Measurements from ENCODE around the gene HCRT.
A peak's percentile ranks its signal among the peaks of the same experiment; 100 is the strongest.

Gene HCRT

GRCh38 chr17:42185621-42185930 is 324 bp upstream of the HCRT start:
- peaks cover 6% of the 10 kb centered on the region for H3K27me3 ChIP-seq (ENCODE audit: control insufficient read depth, low read length)
- no peak overlapping the region for H3K27ac ChIP-seq (ENCODE audit: low read depth, low read length)
- no peaks in the 10 kb centered on the region for H3F3A ChIP-seq (ENCODE audit: control insufficient read depth, insufficient read depth)
- H3K36me3 ChIP-seq (ENCODE audit: control insufficient read depth, low read length): no peaks in the 10 kb centered on the region
- no peak overlapping the region for H3K4me2 ChIP-seq (ENCODE audit: low read length)
- H3K9me3 ChIP-seq (ENCODE audit: control insufficient read depth, insufficient read depth, low read length): no peaks in the 10 kb centered on the region
- H3K9me2 ChIP-seq (replicated peaks; ENCODE audit: control insufficient read depth, low read length): no peaks in the 10 kb centered on the region
- no peaks in the 10 kb centered on the region for H4K20me1 ChIP-seq (ENCODE audit: control insufficient read depth, insufficient read depth, low read depth, low read length)
- no peaks in the 10 kb centered on the region for H3K79me2 ChIP-seq (ENCODE audit: control insufficient read depth, low read length)
- peaks cover 39% of the 10 kb centered on the region for H3K4me1 ChIP-seq (ENCODE audit: control insufficient read depth, low read length)
- TF ChIP-seq EZH2phosphoT487 (IDR thresholded peaks at IDR 0.05; ENCODE audit: borderline replicate concordance, low read length) (no peak), CTCF (IDR thresholded peaks at IDR 0.05; ENCODE audit: low read depth, low read length, poor library complexity, severe bottlenecking) (no peak)
- no peak overlapping the region for H3K4me3 ChIP-seq (ENCODE audit: low read length)

- H3K79me2 ChIP-seq (ENCODE audit: control insufficient read depth, low read length): no peaks in the 10 kb centered on the region
- H3K27me3 ChIP-seq (ENCODE audit: control insufficient read depth, low read length): peaks cover 18% of the 10 kb centered on the region
- H3K4me3 ChIP-seq (ENCODE audit: low read length): peak overlapping the region; percentile 87
- H3K4me1 ChIP-seq (ENCODE audit: control insufficient read depth, low read length): peaks cover 50% of the 10 kb centered on the region
- H3F3A ChIP-seq (ENCODE audit: control insufficient read depth, insufficient read depth): peaks cover 7% of the 10 kb centered on the region; the same call in 1 of the 2 replicates
- H3K9me3 ChIP-seq (ENCODE audit: control insufficient read depth, insufficient read depth, low read length): no peaks in the 10 kb centered on the region
- no peaks in the 10 kb centered on the region for H4K20me1 ChIP-seq (ENCODE audit: control insufficient read depth, insufficient read depth, low read depth, low read length)
- no peaks in the 10 kb centered on the region for H3K9me2 ChIP-seq (replicated peaks; ENCODE audit: control insufficient read depth, low read length)
- H3K36me3 ChIP-seq (ENCODE audit: control insufficient read depth, low read length): no peaks in the 10 kb centered on the region
- H3K27ac ChIP-seq (ENCODE audit: low read depth, low read length): peak overlapping the region; percentile 7; the same call in 1 of the 2 replicates
- peak overlapping the region; percentile 92 for H3K4me2 ChIP-seq (ENCODE audit: low read length)
- TF ChIP-seq EZH2phosphoT487 (IDR thresholded peaks at IDR 0.05; ENCODE audit: borderline replicate concordance, low read length): no peak
- peak; percentile 85 for TF ChIP-seq CTCF (IDR thresholded peaks at IDR 0.05; ENCODE audit: low read depth, low read length, poor library complexity, severe bottlenecking)
These were observed 1.2 kb downstream of the HCRT start for GRCh38 chr17:42183741-42184711.

- peak overlapping the region; percentile 92 for H3K4me2 ChIP-seq (ENCODE audit: low read length)
- peaks cover 59% of the 10 kb centered on the region for H3K4me1 ChIP-seq (ENCODE audit: control insufficient read depth, low read length)
- H3K36me3 ChIP-seq (ENCODE audit: control insufficient read depth, low read length): no peaks in the 10 kb centered on the region
- H4K20me1 ChIP-seq (ENCODE audit: control insufficient read depth, insufficient read depth, low read depth, low read length): no peaks in the 10 kb centered on the region
- H3K27ac ChIP-seq (ENCODE audit: low read depth, low read length): peak overlapping the region; percentile 7; the same call in 1 of the 2 replicates
- H3K9me3 ChIP-seq (ENCODE audit: control insufficient read depth, insufficient read depth, low read length): no peaks in the 10 kb centered on the region
- peaks cover 19% of the 10 kb centered on the region for H3K27me3 ChIP-seq (ENCODE audit: control insufficient read depth, low read length)
- H3K4me3 ChIP-seq (ENCODE audit: low read length): peak overlapping the region; percentile 87
- TF ChIP-seq CTCF (IDR thresholded peaks at IDR 0.05; ENCODE audit: low read depth, low read length, poor library complexity, severe bottlenecking): no peak
- no peak for TF ChIP-seq EZH2phosphoT487 (IDR thresholded peaks at IDR 0.05; ENCODE audit: borderline replicate concordance, low read length)
- H3F3A ChIP-seq (ENCODE audit: control insufficient read depth, insufficient read depth): peaks cover 8% of the 10 kb centered on the region; the same call in 1 of the 2 replicates
- H3K9me2 ChIP-seq (replicated peaks; ENCODE audit: control insufficient read depth, low read length): no peaks in the 10 kb centered on the region
- H3K79me2 ChIP-seq (ENCODE audit: control insufficient read depth, low read length): no peaks in the 10 kb centered on the region
These were observed 2.1 kb downstream of the HCRT start for GRCh38 chr17:42182927-42183734.

Measured in DOHH2 (cell line).